ENCODE results near the gene OR2D3. TPM values are rescaled to one million over a fixed set of nuclear protein-coding genes. Genes with fewer than 3 reads are reported as not detected.

OR2D3 gene
- total and polyA plus RNA-seq, 2 of the 4 experiments (the other 2 are of a cell fraction), result not detected

DNA sequence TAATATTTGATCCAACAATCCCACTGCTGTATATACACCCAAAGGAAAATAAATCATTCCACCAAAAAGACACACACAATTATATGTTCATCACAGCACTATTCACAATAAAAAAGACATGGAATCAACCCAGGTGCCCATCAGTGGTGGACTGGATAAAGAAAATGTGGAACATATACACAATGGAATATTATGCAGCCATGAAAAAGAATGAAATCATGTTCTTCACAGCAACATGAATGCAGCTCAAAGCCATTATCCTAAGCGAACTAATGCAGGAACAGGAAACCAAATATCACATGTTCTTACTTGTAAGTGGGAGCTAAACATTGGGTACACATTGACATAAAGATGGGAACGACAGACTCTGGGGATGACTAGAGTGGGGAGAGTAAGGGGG, 1.1 kb upstream of the OR2D3 start:
- BruUV-seq (replicated peaks), result no TSS peak
- Histone ChIP-seq H3K14ac (replicated peaks; ENCODE audit: low read depth, low read length) (no peak overlapping the region), H4K8ac (ENCODE audit: low read depth in 2 of 2, low read length in 2 of 2) (no peak overlapping the region), H3K9me1 (ENCODE audit: insufficient read depth, low read length) (no peaks in the 10 kb centered on the region), H4K91ac (ENCODE audit: insufficient read depth, low read depth, low read length) (no peak overlapping the region), H2BK120ac (ENCODE audit: low read depth, low read length) (no peak overlapping the region), H3K27me3 (ENCODE audit: control insufficient read depth, insufficient read depth, low read length) (no peaks in the 10 kb centered on the region), H3K4ac (ENCODE audit: low read depth, low read length) (no peak overlapping the region), H2BK15ac (ENCODE audit: low read depth, low read length) (no peak overlapping the region), H3K56ac (ENCODE audit: extremely low read depth, insufficient read depth, low read length) (no peak overlapping the region), H2AK9ac (replicated peaks; ENCODE audit: low read depth, low read length, poor library complexity) (no peak overlapping the region), H3K27ac (ENCODE audit: insufficient read depth, low read length) (no peak overlapping the region), H3K18ac (ENCODE audit: low read depth, low read length) (no peak overlapping the region), H2BK5ac (ENCODE audit: low read depth, low read length, poor library complexity, severe bottlenecking) (no peak overlapping the region), H3K4me3 (ENCODE audit: insufficient read depth, low read depth, low read length) (no peak overlapping the region), H2AK5ac (ENCODE audit: low read depth, low read length) (no peak overlapping the region), H3K23ac (ENCODE audit: low read depth, low read length) (no peak overlapping the region), H3K4me2 (ENCODE audit: low read depth, low read length) (no peak overlapping the region), H2BK20ac (ENCODE audit: low read depth, low read length) (no peak overlapping the region), H4K20me1 (ENCODE audit: insufficient read depth, low read length) (no peaks in the 10 kb centered on the region), H3K79me1 (ENCODE audit: low read depth in 1 of 2, low read length in 2 of 2) (no peaks in the 10 kb centered on the region), H2AFZ (replicated peaks; ENCODE audit: low read length, poor library complexity) (no peak overlapping the region), H4K5ac (ENCODE audit: low read depth, low read length) (no peak overlapping the region), H3K9me3 (ENCODE audit: control insufficient read depth, insufficient read depth, low read length) (no peaks in the 10 kb centered on the region), H3K4me1 (ENCODE audit: control insufficient read depth, insufficient read depth, low read length) (no peaks in the 10 kb centered on the region), H3K36me3 (ENCODE audit: control insufficient read depth, insufficient read depth, low read length) (no peaks in the 10 kb centered on the region), H3K9ac (ENCODE audit: low read depth, low read length) (no peak overlapping the region)
- dilution Hi-C loops (cut with HindIII; ENCODE audit: low sequenced_read_pairs, unreplicated experiment) (no loop called here), in situ Hi-C loops (cut with MboI; ENCODE audit: low sequenced_read_pairs) (no loop called here), intact Hi-C loops (cut with micrococcal nuclease) (no loop called here)
- ChIA-PET CTCF (no interaction called here), POLR2A (ENCODE audit: unreplicated experiment) (no interaction called here)
- ATAC-seq (ENCODE audit: low read depth) (no peak), DNase-seq (no peak)
- no peak for TF ChIP-seq NFE2L2 (IDR thresholded peaks at IDR 0.05; ENCODE audit: low read depth, low read length)
- no CpG with 5 or more reads among the region's 2 CpGs for WGBS, 2 experiments (ENCODE audit: extremely low coverage in 2 of 2, insufficient read length in 1 of 2)

Measured in IMR-90 (cell line).